Measurements from ENCODE around the gene LTF. TPM values are rescaled to one million over a fixed set of nuclear protein-coding genes. Genes with fewer than 3 reads are reported as not detected.
"Not testable (repeated sequence)": the region's sequence is repeated elsewhere in the genome, so short reads cannot be mapped to it uniquely, and the experiment has no call there.

Gene LTF
- total RNA-seq, 2 experiments from 2014 or later: not detected

- intact Hi-C loops (cut with DNase I, micrococcal nuclease): no loop called here
- POLR2A ChIA-PET: no interaction called here
- Mint-ChIP-seq H3K4me3 (no peak overlapping the region), H3K4me1 (ENCODE audit: low read depth) (no peaks in the 10 kb centered on the region), H3K27ac (no peak overlapping the region), H3K36me3 (ENCODE audit: low read depth) (no peaks in the 10 kb centered on the region), H3K9me3 (no peaks in the 10 kb centered on the region), H3K27me3 (no peaks in the 10 kb centered on the region)
- Histone ChIP-seq H3K36me3 (ENCODE audit: insufficient read depth, low read length) (no peaks in the 10 kb centered on the region), H3K27ac (ENCODE audit: low read depth in 1 of 2, low read length in 2 of 2) (no peak overlapping the region), H3K9me3 (ENCODE audit: control insufficient read depth in 1 of 2, insufficient read depth in 1 of 2, low read length in 2 of 2) (no peaks in the 10 kb centered on the region), H3K27me3 (ENCODE audit: control insufficient read depth in 1 of 2, insufficient read depth in 2 of 2, low read length in 2 of 2) (no peaks in the 10 kb centered on the region), H3K4me3 (ENCODE audit: low read length) (no peak overlapping the region), H3K4me1 (ENCODE audit: insufficient read depth, low read length) (peaks cover 6% of the 10 kb centered on the region)
- peak in 2 of 14 experiments; percentile 35 to 38 for DNase-seq
- CTCF ChIA-PET: no interaction called here
- ATAC-seq (ENCODE audit: poor library complexity): no peak
- TF ChIP-seq CTCF (IDR thresholded peaks at IDR 0.05): no peak
These were observed 69.5 kb downstream of the LTF start for GRCh38 chr3:46395210-46395661.

- ChIA-PET CTCF (no interaction called here), POLR2A (no interaction called here)
- ATAC-seq (ENCODE audit: poor library complexity) (no peak), DNase-seq (no peak)
- Histone ChIP-seq H3K27ac (ENCODE audit: low read depth in 1 of 2, low read length in 2 of 2) (no peak overlapping the region), H3K27me3 (ENCODE audit: control insufficient read depth in 1 of 2, insufficient read depth in 2 of 2, low read length in 2 of 2) (no peaks in the 10 kb centered on the region), H3K4me1 (ENCODE audit: insufficient read depth, low read length) (peaks cover 6% of the 10 kb centered on the region), H3K36me3 (ENCODE audit: insufficient read depth, low read length) (no peaks in the 10 kb centered on the region), H3K9me3 (ENCODE audit: control insufficient read depth in 1 of 2, insufficient read depth in 1 of 2, low read length in 2 of 2) (no peaks in the 10 kb centered on the region), H3K4me3 (ENCODE audit: low read length) (no peak overlapping the region)
- Mint-ChIP-seq H3K36me3 (ENCODE audit: low read depth) (no peaks in the 10 kb centered on the region), H3K27me3 (no peaks in the 10 kb centered on the region), H3K4me3 (no peak overlapping the region), H3K27ac (no peak overlapping the region), H3K4me1 (ENCODE audit: low read depth) (no peaks in the 10 kb centered on the region), H3K9me3 (no peaks in the 10 kb centered on the region)
- TF ChIP-seq CTCF (IDR thresholded peaks at IDR 0.05): no peak
- intact Hi-C loops (cut with DNase I, micrococcal nuclease): no loop called here
These were observed 70.9 kb downstream of the LTF start for GRCh38 chr3:46393554-46394434.

GRCh38 chr3:46393011-46393410 lies 71.7 kb downstream of the LTF start:
- Histone ChIP-seq H3K4me1 (ENCODE audit: insufficient read depth, low read length) (peaks cover 6% of the 10 kb centered on the region), H3K36me3 (ENCODE audit: insufficient read depth, low read length) (no peaks in the 10 kb centered on the region), H3K27ac (ENCODE audit: low read depth in 1 of 2, low read length in 2 of 2) (no peak overlapping the region), H3K27me3 (ENCODE audit: control insufficient read depth in 1 of 2, insufficient read depth in 2 of 2, low read length in 2 of 2) (no peaks in the 10 kb centered on the region), H3K9me3 (ENCODE audit: control insufficient read depth in 1 of 2, insufficient read depth in 1 of 2, low read length in 2 of 2) (no peaks in the 10 kb centered on the region), H3K4me3 (ENCODE audit: low read length) (no peak overlapping the region)
- DNase-seq: no peak
- ATAC-seq (ENCODE audit: poor library complexity): no peak
- H3K27ac Mint-ChIP-seq: no peak overlapping the region
- intact Hi-C loops (cut with DNase I, micrococcal nuclease): no loop called here
- H3K4me1 Mint-ChIP-seq (ENCODE audit: low read depth): no peaks in the 10 kb centered on the region
- H3K9me3 Mint-ChIP-seq: no peaks in the 10 kb centered on the region
- no peaks in the 10 kb centered on the region for H3K36me3 Mint-ChIP-seq (ENCODE audit: low read depth)
- no peak for TF ChIP-seq CTCF (IDR thresholded peaks at IDR 0.05)
- ChIA-PET POLR2A (no interaction called here), CTCF (no interaction called here)
- no peak overlapping the region for H3K4me3 Mint-ChIP-seq
- no peaks in the 10 kb centered on the region for H3K27me3 Mint-ChIP-seq

GRCh38 chr3:46391526-46391925 lies 73.2 kb downstream of the LTF start:
- H3K27me3 ChIP-seq (ENCODE audit: control insufficient read depth in 1 of 2, insufficient read depth in 2 of 2, low read length in 2 of 2); H3K9me3 Mint-ChIP-seq; POLR2A ChIA-PET; H3K4me3 Mint-ChIP-seq; ATAC-seq (ENCODE audit: poor library complexity); H3K9me3 ChIP-seq (ENCODE audit: control insufficient read depth in 1 of 2, insufficient read depth in 1 of 2, low read length in 2 of 2); H3K4me3 ChIP-seq (ENCODE audit: low read length); intact Hi-C loops (cut with DNase I, micrococcal nuclease); H3K36me3 ChIP-seq (ENCODE audit: insufficient read depth, low read length); H3K27ac Mint-ChIP-seq; H3K36me3 Mint-ChIP-seq (ENCODE audit: low read depth); CTCF ChIA-PET; DNase-seq; H3K27ac ChIP-seq (ENCODE audit: low read depth in 1 of 2, low read length in 2 of 2); H3K4me1 Mint-ChIP-seq (ENCODE audit: low read depth); H3K27me3 Mint-ChIP-seq; H3K4me1 ChIP-seq (ENCODE audit: insufficient read depth, low read length): not testable (repeated sequence)
